ENCODE measurements around the gene GAPT.

Gene GAPT

DNA sequence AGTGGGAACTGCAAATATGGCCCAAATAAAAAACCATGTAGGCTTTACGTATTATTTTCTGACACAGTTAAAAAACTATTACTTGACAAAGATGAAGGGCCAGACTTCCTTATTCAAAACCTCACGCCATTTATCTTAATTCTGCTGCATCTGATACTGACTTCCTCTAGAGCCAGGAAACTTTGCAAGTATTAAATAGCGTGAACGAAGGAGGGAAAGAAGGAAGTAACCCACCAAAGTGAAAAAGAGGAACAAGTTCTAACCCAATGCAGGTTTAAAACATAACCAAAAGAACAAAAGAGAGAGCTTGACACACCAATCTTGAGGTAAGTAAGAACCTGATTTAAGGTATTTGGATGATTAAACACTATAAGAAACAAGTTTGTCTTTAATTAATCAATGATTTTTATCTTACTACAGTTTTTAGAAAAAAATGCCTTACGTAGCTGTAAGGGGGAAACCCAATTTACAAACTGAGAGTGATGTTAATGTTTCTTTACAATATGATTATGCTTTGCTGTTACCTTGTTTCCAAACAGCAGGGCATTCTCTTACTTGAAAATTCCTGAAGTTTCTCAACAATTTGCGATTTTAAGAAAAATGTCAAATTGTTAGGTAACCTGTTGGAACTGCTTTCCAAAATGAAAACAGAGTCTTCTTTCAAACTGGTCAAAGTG, at the start of gene GAPT:
Gene GAPT, plus strand, starts transcription at position 220 of the 677 bp plus-strand sequence. CDS start 3,102 bp downstream, outside the sequence.
- no peak for DNase-seq

GRCh38 chr5:58444805-58445204, 46.4 kb upstream of the GAPT start:
- no peak for DNase-seq

- no peak for DNase-seq
Observed at GRCh38 chr5:58446024-58446423, 45.2 kb upstream of the GAPT start.

GRCh38 chr5:58447226-58447625, 44.0 kb upstream of the GAPT start:
- no peak for DNase-seq

- no peak for DNase-seq
Observed at GRCh38 chr5:58450018-58450417, 41.2 kb upstream of the GAPT start.

- DNase-seq = no peak
Observed at GRCh38 chr5:58450811-58451629, 40.2 kb upstream of the GAPT start.

DNA sequence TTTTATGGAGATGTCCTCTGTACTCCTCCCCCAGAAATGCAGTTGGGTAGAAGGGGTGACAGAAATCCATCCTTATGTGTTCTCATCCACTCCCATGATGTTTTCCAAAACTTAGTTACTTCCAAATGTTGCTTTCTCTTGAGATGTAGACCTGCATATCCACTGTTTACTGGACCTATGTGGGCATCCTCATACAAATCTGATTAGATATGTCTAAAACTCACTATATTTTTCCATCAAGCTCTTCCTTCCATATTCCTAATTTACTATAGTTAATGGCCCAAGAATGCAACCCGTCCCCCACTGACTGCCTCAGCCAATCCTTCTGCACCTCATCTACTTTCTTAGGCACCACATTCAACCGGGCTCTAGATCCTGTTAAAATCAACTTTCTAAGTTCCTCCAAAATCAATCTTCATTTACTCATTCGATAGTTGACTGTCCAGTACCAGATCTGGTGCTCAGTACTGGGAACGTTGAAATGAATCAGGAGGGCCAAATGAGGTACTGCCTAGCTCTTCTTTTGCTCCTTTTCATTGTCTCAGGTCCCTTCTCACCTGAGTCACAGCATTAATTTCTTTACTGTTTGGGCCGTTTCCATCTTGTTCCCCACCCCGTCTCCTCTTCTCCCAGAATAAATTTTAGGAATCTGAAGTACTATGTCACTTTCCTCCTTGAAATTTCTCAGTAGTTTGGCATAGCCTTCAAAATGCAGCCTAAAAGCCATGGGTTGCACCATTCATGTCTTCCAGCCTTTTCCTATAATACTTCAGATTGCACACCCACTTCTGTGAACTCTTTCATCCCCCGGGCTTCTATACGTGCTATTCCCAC, 39.3 kb upstream of the GAPT start:
- DNase-seq = no peak

DNA sequence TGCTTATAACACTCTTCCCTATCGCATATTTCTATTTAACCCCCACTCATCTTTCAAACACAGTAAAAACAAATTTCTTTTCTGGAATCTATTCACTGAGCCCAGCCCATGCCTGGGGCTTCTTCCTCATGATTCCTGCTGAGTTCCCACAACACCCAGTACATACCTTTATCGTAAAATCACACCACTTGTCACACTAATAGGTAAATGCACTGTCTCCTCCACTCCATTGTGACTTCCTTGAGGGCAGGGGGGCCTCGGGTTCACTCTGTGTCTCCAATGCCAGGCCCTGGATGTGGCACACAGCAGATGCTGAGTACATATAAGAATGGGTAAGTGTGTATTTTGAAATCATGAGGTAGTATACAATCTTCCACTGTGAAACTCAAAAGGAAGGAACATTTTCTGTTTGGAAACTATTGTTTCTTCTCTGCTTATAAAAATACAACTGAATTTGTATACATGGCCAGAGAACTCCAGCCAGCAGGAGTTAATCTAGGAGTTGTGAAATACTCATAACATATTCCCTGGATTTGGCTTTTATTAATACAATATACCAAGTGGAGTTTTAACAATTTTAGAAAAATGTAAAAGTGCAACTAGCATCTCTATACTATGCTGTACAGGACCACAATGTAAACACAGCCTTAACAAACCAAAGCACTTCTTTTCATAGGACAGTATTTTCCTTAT, 38.5 kb upstream of the GAPT start:
- no peak for DNase-seq

DNA sequence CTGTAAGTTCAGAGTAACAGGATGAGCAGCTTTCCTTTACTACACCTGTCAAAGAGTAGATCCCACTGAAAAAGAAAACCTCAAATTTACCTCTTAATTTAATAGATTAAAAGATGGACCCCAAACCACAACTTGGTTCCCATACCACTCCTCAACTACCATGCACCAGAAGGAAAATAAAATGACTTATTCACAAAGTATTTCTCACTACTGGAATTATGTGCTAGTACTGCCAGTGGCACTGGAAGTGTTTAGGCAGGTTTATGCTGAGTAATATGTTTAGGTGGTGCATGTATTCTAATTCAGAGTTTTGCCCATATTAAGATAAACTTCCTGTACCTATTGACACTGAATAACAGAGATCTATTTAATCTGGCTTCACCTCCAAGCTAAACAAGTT, 37.9 kb upstream of the GAPT start:
- no peak for DNase-seq

GRCh38 chr5:58454025-58454424, 37.2 kb upstream of the GAPT start:
- no peak for DNase-seq

GRCh38 chr5:58455066-58455465, 36.2 kb upstream of the GAPT start:
- no peak for DNase-seq

- DNase-seq = no peak
Observed at GRCh38 chr5:58455480-58455879, 35.8 kb upstream of the GAPT start.

GRCh38 chr5:58456026-58456425, 35.2 kb upstream of the GAPT start:
- no peak for DNase-seq

- no peak for DNase-seq
Observed at GRCh38 chr5:58456486-58456885, 34.7 kb upstream of the GAPT start.

GRCh38 chr5:58457050-58457449, 34.2 kb upstream of the GAPT start:
- DNase-seq = no peak

DNA sequence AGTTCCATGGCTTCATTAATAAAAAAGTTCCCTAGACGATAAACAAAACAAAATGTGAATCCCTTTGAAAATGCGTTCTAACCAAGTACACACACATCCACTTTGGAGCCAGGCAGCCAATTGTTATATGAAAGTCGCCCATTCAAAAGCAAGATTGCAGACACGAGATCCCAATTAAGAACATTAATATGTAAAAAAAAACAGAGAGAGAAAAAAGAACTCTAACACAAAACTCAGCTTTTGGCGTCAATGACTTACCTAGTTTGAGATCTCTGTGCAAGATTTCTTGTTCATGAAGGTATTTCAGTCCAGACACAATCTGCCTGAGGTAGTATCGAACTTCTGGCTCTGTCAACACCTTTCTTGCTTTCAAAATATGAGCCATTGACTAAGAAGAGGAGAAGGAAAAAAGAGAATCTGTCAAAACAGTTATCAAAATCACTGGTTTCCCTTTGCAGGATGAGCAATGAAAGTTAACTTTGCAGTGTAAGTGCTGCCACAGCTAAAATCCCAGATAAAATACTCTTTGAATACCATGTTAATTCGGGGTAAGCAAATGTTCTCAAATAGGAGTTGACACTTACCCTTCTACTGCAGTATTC, 33.0 kb upstream of the GAPT start:
- DNase-seq = no peak

DNA sequence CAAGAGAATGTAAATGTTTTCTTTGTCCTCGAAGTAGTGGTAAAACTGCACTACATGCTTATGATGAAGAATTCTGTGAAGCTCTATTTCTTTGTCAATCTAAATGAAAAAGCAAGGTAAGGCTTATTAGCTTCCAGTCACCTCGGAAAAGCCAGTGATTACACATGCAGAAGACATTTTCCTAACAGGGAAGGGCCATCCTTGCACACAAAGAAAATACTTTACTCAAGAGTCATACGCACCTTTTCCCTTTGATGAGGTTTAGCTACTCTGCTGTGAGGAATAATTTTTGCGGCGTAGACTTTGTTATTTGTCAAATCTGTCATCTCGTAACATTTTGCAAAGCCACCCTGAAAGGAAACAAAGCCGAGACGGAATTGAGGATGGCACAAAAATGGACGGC, 32.5 kb upstream of the GAPT start:
- DNase-seq = no peak

DNA sequence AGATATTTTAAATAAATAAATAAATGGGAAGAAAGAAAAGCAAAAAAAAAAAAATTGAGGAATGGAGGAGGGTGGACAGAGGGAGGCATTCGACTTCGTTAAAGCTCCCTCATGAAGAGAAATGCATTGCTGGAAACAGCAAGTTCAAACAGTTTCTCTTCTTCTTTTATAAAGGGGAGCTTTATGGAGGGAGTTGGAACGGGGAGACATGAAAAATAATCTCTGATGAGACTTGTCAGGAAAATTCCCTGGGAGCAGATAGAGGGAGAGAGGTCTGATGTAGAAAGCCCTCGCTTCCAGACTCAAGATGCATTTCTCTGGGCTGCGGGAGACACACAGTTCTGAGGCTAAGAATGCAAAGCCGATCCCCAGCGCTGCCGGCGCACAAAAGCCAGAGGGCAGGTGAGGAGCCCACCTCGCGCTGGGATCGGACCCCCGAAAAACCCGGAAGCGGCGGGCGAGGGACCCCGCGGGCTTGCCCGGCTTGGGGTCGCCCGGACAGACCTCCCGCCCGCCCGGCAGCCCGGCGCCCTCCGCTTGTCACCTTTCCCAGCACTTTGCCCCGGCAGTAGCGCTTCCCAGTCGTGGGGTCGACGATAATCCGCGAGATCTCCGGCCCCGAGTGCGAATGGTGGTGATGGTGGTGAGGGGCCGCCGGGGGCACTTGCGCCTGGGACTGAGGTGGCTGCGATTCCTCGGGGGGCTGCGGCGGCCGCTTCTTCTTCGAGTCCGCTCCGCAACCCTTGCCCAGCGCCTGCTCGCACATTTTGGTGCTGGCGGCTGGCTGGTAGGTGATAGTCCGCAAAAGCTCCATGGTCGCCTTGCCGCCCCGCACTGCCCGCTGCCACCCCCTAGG, 31.9 kb upstream of the GAPT start:
- no peak for DNase-seq

- peak; percentile 95 for DNase-seq
Observed at GRCh38 chr5:58460002-58460731, 31.1 kb upstream of the GAPT start, which contains the start of gene PLK2. Gene PLK2, minus strand, starts transcription at chr5:58460086. Its CDS starts 127 bp downstream, at chr5:58459959.

- DNase-seq = peak; percentile 96
Observed at GRCh38 chr5:58460732-58461286, 30.4 kb upstream of the GAPT start.
